ENCODE data around the gene LRRC3C. TPM values are rescaled to one million over a fixed set of nuclear protein-coding genes. Genes with fewer than 3 reads are reported as not detected.

The LRRC3C gene
- polyA plus RNA-seq, 1 donor from 2014 or later, result not detected

GRCh38 chr17:39949028-39949427 is 21.5 kb downstream of the LRRC3C start:
- TF ChIP-seq MXI1 (conservative IDR thresholded peaks at IDR 0.05; ENCODE audit: poor library complexity, severe bottlenecking) (no peak), POLR2AphosphoS5 (IDR thresholded peaks at IDR 0.05) (no peak), RAD21 (conservative IDR thresholded peaks at IDR 0.05) (no peak), EZH2 (IDR thresholded peaks at IDR 0.05; ENCODE audit: borderline replicate concordance, insufficient read depth, low read length, poor library complexity, severe bottlenecking) (no peak), SMC3 (conservative IDR thresholded peaks at IDR 0.05; ENCODE audit: poor library complexity) (no peak), REST (IDR thresholded peaks at IDR 0.05; ENCODE audit: borderline replicate concordance) (no peak), TAF1 (IDR thresholded peaks at IDR 0.05; ENCODE audit: low read depth) (no peak), EP300 (conservative IDR thresholded peaks at IDR 0.05; ENCODE audit: poor library complexity, severe bottlenecking) (no peak), CTCF (IDR thresholded peaks at IDR 0.05; ENCODE audit: poor library complexity, severe bottlenecking) (no peak)
- H3K79me2 ChIP-seq (replicated peaks; ENCODE audit: insufficient read depth, low read length), result no peaks in the 10 kb centered on the region
- H3K27ac ChIP-seq (ENCODE audit: low read length), result no peak overlapping the region
- no peaks in the 10 kb centered on the region for H3K27me3 ChIP-seq (ENCODE audit: insufficient read depth, low read depth, low read length)
- H3K4me2 ChIP-seq (ENCODE audit: low read length), result no peak overlapping the region
- H2AFZ ChIP-seq (ENCODE audit: low read depth, low read length), result no peak overlapping the region
- H3K36me3 ChIP-seq (ENCODE audit: insufficient read depth, low read length), result no peaks in the 10 kb centered on the region
- H3K4me3 ChIP-seq (ENCODE audit: low read length), result no peak overlapping the region
- H3K9ac ChIP-seq (ENCODE audit: low read length), result no peak overlapping the region
- no peaks in the 10 kb centered on the region for H3F3A ChIP-seq (ENCODE audit: insufficient read depth, low read length, poor library complexity, severe bottlenecking)
- no peaks in the 10 kb centered on the region for H3K9me2 ChIP-seq (ENCODE audit: insufficient read depth, low read length)
- no peaks in the 10 kb centered on the region for H3K9me3 ChIP-seq (ENCODE audit: low read length)
- no peaks in the 10 kb centered on the region for H4K20me1 ChIP-seq (ENCODE audit: insufficient read depth)

GRCh38 chr17:39950871-39951348 is 23.4 kb downstream of the LRRC3C start:
- H4K20me1 ChIP-seq (ENCODE audit: insufficient read depth), result no peaks in the 10 kb centered on the region
- H3K9ac ChIP-seq (ENCODE audit: low read length), result no peak overlapping the region
- TF ChIP-seq POLR2AphosphoS5 (IDR thresholded peaks at IDR 0.05) (no peak), MXI1 (conservative IDR thresholded peaks at IDR 0.05; ENCODE audit: poor library complexity, severe bottlenecking) (no peak), SMC3 (conservative IDR thresholded peaks at IDR 0.05; ENCODE audit: poor library complexity) (no peak), EZH2 (IDR thresholded peaks at IDR 0.05; ENCODE audit: borderline replicate concordance, insufficient read depth, low read length, poor library complexity, severe bottlenecking) (no peak), CTCF (IDR thresholded peaks at IDR 0.05; ENCODE audit: poor library complexity, severe bottlenecking) (no peak), EP300 (conservative IDR thresholded peaks at IDR 0.05; ENCODE audit: poor library complexity, severe bottlenecking) (no peak), REST (IDR thresholded peaks at IDR 0.05; ENCODE audit: borderline replicate concordance) (no peak), RAD21 (conservative IDR thresholded peaks at IDR 0.05) (no peak), TAF1 (IDR thresholded peaks at IDR 0.05; ENCODE audit: low read depth) (no peak)
- no peak overlapping the region for H3K4me2 ChIP-seq (ENCODE audit: low read length)
- H3K9me3 ChIP-seq (ENCODE audit: low read length), result no peaks in the 10 kb centered on the region
- no peaks in the 10 kb centered on the region for H3K9me2 ChIP-seq (ENCODE audit: insufficient read depth, low read length)
- no peaks in the 10 kb centered on the region for H3K27me3 ChIP-seq (ENCODE audit: insufficient read depth, low read depth, low read length)
- H3K27ac ChIP-seq (ENCODE audit: low read length), result no peak overlapping the region
- H3K4me3 ChIP-seq (ENCODE audit: low read length), result no peak overlapping the region
- H3K79me2 ChIP-seq (replicated peaks; ENCODE audit: insufficient read depth, low read length), result no peaks in the 10 kb centered on the region
- no peaks in the 10 kb centered on the region for H3K36me3 ChIP-seq (ENCODE audit: insufficient read depth, low read length)
- H2AFZ ChIP-seq (ENCODE audit: low read depth, low read length), result no peak overlapping the region
- no peaks in the 10 kb centered on the region for H3F3A ChIP-seq (ENCODE audit: insufficient read depth, low read length, poor library complexity, severe bottlenecking)

All from neural cell (in vitro differentiated cells).